ENCODE data around the gene PRTFDC1.

- TF ChIP-seq CTCF (IDR thresholded peaks at IDR 0.05) (no peak), POLR2A (IDR thresholded peaks at IDR 0.05) (no peak)
Observed at GRCh38 chr10:24929056-24929544, 23.3 kb downstream of the PRTFDC1 start.
